Vagina (tissue), 2 donors: ENCODE measurements around the gene HDGF. TPM values are rescaled to one million over a fixed set of nuclear protein-coding genes. Genes with fewer than 3 reads are reported as not detected.

Source experiments
- DNase-seq, 2 donors: peaks; one replicate each; pipeline ENCODE4 v3.0.0-alpha.2; 2017; ENCODE audit errors: extremely low spot score in 2 of 2
- H3K27ac ChIP-seq: fragments of 200-600 bp; sonication (generic); one replicate; pipeline ENCODE4 v1.5.1; 2019
- H3K27me3 ChIP-seq: fragments of 200-600 bp; sonication (generic); one replicate; pipeline ENCODE4 v1.5.1; 2019
- H3K36me3 ChIP-seq, 2 donors: fragments of 200-600 bp; sonication (generic); one replicate each; pipeline ENCODE4 v1.5.1; 2017 to 2019
- H3K4me1 ChIP-seq: fragments of 200-600 bp; sonication (generic); one replicate; pipeline ENCODE4 v1.5.1; 2019
- H3K4me3 ChIP-seq, 2 donors: fragments of 200-600 bp; sonication (generic); 1 replicate in 1 of 2; 2 replicates in 1 of 2; pipeline ENCODE4 v1.5.1; 2016 to 2019
- H3K9me3 ChIP-seq: fragments of 200-600 bp; sonication (generic); one replicate; pipeline ENCODE4 v1.5.1; 2019
- CTCF ChIP-seq, 3 experiments: fragments of 450-650 bp in 2 of 3; fragments of 200-600 bp in 1 of 3; sonication (generic) in 1 of 3; IDR thresholded peaks; one replicate each; pipeline ENCODE4 v1.5.1; 2017 to 2019; ENCODE audit warnings: antibody characterized with exemption in 3 of 3, mild to moderate bottlenecking in 2 of 3, moderate library complexity in 2 of 3
- POLR2A ChIP-seq, 2 donors: fragments of 450-650 bp; IDR thresholded peaks; one replicate each; pipeline ENCODE4 v1.6.1; 2017; ENCODE audit warnings: antibody characterized with exemption in 2 of 2, mild to moderate bottlenecking in 2 of 2, moderate library complexity in 2 of 2
- POLR2AphosphoS5 ChIP-seq, 2 donors: sonication (generic); formaldehyde crosslinking; IDR thresholded peaks; one replicate each; pipeline ENCODE4 v1.9.0; 2017; ENCODE audit warnings: antibody characterized with exemption in 2 of 2, mild to moderate bottlenecking in 2 of 2, low read depth in 1 of 2; ENCODE audit not compliant: insufficient read depth in 1 of 2
- intact Hi-C: fragments of 100-400 bp; cut with DNase I; formaldehyde crosslinking; loops from one replicate; pipeline ENCODE4 v1.15.1; 2023
- total RNA-seq: library from RNA; depleted of rRNA; stranded (reverse); fragments of >200 nt; gene quantifications from one replicate; pipeline ENCODE4 v1.2.3, GENCODE V29; 2016

The HDGF gene
- total RNA-seq, 1 donor from 2014 or later, result 154 TPM

- peak overlapping the region; percentile 95 for H3K27ac ChIP-seq
- peaks cover 100% of the 10 kb centered on the region for H3K4me1 ChIP-seq
- intact Hi-C loops, result no loop called here
Measured at GRCh38 chr1:156708218-156708661, 43.2 kb downstream of the HDGF start.

GRCh38 chr1:156707417-156708217, 43.9 kb downstream of the HDGF start:
- no peak for TF ChIP-seq CTCF (IDR thresholded peaks at IDR 0.05)
- peak; percentile 4 to 68 for TF ChIP-seq POLR2AphosphoS5 (IDR thresholded peaks at IDR 0.05; ENCODE audit: insufficient read depth in 1 of 2, low read depth in 1 of 2)
- Histone ChIP-seq H3K27me3 (no peaks in the 10 kb centered on the region), H3K4me3 (no peak overlapping the region), H3K9me3 (no peaks in the 10 kb centered on the region), H3K36me3 (no peaks in the 10 kb centered on the region), H3K4me1 (peaks cover 99% of the 10 kb centered on the region), H3K27ac (peak overlapping the region; percentile 95)
- intact Hi-C loops, result no loop called here
- DNase-seq, result no peak

More at GRCh38 chr1:156708218-156708661, 43.2 kb downstream of the HDGF start:
- no peak for DNase-seq
- TF ChIP-seq POLR2A (IDR thresholded peaks at IDR 0.05) (no peak), CTCF (IDR thresholded peaks at IDR 0.05) (no peak), POLR2AphosphoS5 (IDR thresholded peaks at IDR 0.05; ENCODE audit: insufficient read depth in 1 of 2, low read depth in 1 of 2) (no peak)
- Histone ChIP-seq H3K27me3 (no peaks in the 10 kb centered on the region), H3K36me3 (no peaks in the 10 kb centered on the region), H3K9me3 (no peaks in the 10 kb centered on the region), H3K4me3 (no peak overlapping the region)

GRCh38 chr1:156706657-156707416, 44.6 kb downstream of the HDGF start:
- Histone ChIP-seq H3K9me3 (no peaks in the 10 kb centered on the region), H3K27me3 (no peaks in the 10 kb centered on the region), H3K27ac (peak overlapping the region; percentile 95), H3K4me1 (peaks cover 91% of the 10 kb centered on the region), H3K36me3 (no peaks in the 10 kb centered on the region), H3K4me3 (peak overlapping the region; percentile 51 to 60)
- no peak for TF ChIP-seq POLR2AphosphoS5 (IDR thresholded peaks at IDR 0.05; ENCODE audit: insufficient read depth in 1 of 2, low read depth in 1 of 2)
- no peak for TF ChIP-seq CTCF (IDR thresholded peaks at IDR 0.05)
- TF ChIP-seq POLR2A (IDR thresholded peaks at IDR 0.05), result no peak
- DNase-seq, result no peak
- intact Hi-C loops, result no loop called here

GRCh38 chr1:156705918-156706656, 45.4 kb downstream of the HDGF start:
- no peaks in the 10 kb centered on the region for H3K27me3 ChIP-seq
- no peak for DNase-seq
- TF ChIP-seq CTCF (IDR thresholded peaks at IDR 0.05) (peak; percentile 31 to 77 (median 70)), POLR2A (IDR thresholded peaks at IDR 0.05) (no peak), POLR2AphosphoS5 (IDR thresholded peaks at IDR 0.05; ENCODE audit: insufficient read depth in 1 of 2, low read depth in 1 of 2) (peak in 1 of 2 donors; percentile 55)
- peak overlapping the region; percentile 51 to 60 for H3K4me3 ChIP-seq
- intact Hi-C loops, result loop anchor here (2.0 kb wide), 1 partner anchor 21 kb away; no protein-coding TSS in a partner anchor
- H3K4me1 ChIP-seq, result peaks cover 84% of the 10 kb centered on the region
- no peaks in the 10 kb centered on the region for H3K9me3 ChIP-seq
- H3K36me3 ChIP-seq, result no peaks in the 10 kb centered on the region
- peak overlapping the region; percentile 95 for H3K27ac ChIP-seq
